GM18505 (cell line): ENCODE results near the gene KRT24.
"Not testable (repeated sequence)": the region's sequence is repeated elsewhere in the genome, so short reads cannot be mapped to it uniquely, and the experiment has no call there.

ENCODE experiments used
- ATAC-seq: cut with Tn5 transposase; IDR thresholded peaks from one replicate; pipeline ENCODE4 v1.9.1; 2021; ENCODE audit not compliant: unreplicated experiment
- POLR2A ChIP-seq: IDR thresholded peaks from 4 replicates; pipeline ENCODE4 v1.6.1; 2011; ENCODE audit warnings: borderline replicate concordance; ENCODE audit not compliant: insufficient read depth, insufficient read length; ENCODE audit errors: extremely low read depth

The KRT24 gene

GRCh38 chr17:40703652-40704051 is at the start of gene KRT24:
TSS of gene KRT24 (minus strand) at chr17:40703752. CDS start at chr17:40703693, 59 bp downstream.
- no peak for ATAC-seq
- no peak for TF ChIP-seq POLR2A

GRCh38 chr17:40751065-40751464 is 47.5 kb upstream of the KRT24 start:
- TF ChIP-seq POLR2A = no peak
- no peak for ATAC-seq

- no peak for ATAC-seq
- no peak for TF ChIP-seq POLR2A
Observed at GRCh38 chr17:40750391-40750790, 46.8 kb upstream of the KRT24 start.

- not testable (repeated sequence) for ATAC-seq
Observed at GRCh38 chr17:40748666-40749065, 45.1 kb upstream of the KRT24 start.

GRCh38 chr17:40738553-40738952 is 35.0 kb upstream of the KRT24 start:
- ATAC-seq = no peak

GRCh38 chr17:40735016-40735415 is 31.5 kb upstream of the KRT24 start:
- no peak for TF ChIP-seq POLR2A
- no peak for ATAC-seq

More at GRCh38 chr17:40738553-40738952, 35.0 kb upstream of the KRT24 start:
- TF ChIP-seq POLR2A = no peak

GRCh38 chr17:40734018-40734417 is 30.5 kb upstream of the KRT24 start:
- ATAC-seq = no peak

GRCh38 chr17:40730970-40731369 is 27.4 kb upstream of the KRT24 start:
- TF ChIP-seq POLR2A = no peak
- ATAC-seq = no peak

More at GRCh38 chr17:40734018-40734417, 30.5 kb upstream of the KRT24 start:
- TF ChIP-seq POLR2A = no peak

- peak; percentile 61 for ATAC-seq
- TF ChIP-seq POLR2A = no peak
Observed at GRCh38 chr17:40727447-40728231, 24.1 kb upstream of the KRT24 start.

- no peak for ATAC-seq
- no peak for TF ChIP-seq POLR2A
Observed at GRCh38 chr17:40726919-40727318, 23.4 kb upstream of the KRT24 start.

GRCh38 chr17:40724656-40725055 is 21.1 kb upstream of the KRT24 start:
- no peak for TF ChIP-seq POLR2A
- no peak for ATAC-seq

GRCh38 chr17:40722241-40722640 is 18.7 kb upstream of the KRT24 start:
- TF ChIP-seq POLR2A = no peak
- ATAC-seq = no peak

GRCh38 chr17:40720899-40721298 is 17.3 kb upstream of the KRT24 start:
- no peak for ATAC-seq
- TF ChIP-seq POLR2A = no peak

GRCh38 chr17:40718930-40719329 is 15.4 kb upstream of the KRT24 start:
- no peak for TF ChIP-seq POLR2A
- no peak for ATAC-seq
